Measurements from ENCODE around the gene XIRP2.

DNA sequence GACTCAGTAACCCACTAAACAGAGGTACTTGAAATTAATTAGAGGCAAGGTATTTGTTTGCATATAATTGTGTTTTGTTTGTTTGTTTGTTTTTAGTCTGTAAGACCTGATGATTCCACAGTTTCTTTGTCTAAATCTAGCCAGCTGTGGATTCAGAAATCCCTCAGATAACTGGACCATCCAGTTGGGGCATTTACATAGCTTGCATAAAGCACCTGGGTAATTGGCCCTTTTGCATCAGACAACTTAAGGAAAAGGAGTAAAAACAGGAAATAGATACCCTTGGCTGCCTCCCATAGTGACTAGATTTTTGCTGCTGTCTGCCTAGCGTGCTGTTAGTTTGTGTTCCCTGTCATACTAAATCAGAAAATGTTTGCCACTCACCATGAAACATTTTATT, 46.6 kb upstream of the XIRP2 start:
- TF ChIP-seq, protein P1, sequence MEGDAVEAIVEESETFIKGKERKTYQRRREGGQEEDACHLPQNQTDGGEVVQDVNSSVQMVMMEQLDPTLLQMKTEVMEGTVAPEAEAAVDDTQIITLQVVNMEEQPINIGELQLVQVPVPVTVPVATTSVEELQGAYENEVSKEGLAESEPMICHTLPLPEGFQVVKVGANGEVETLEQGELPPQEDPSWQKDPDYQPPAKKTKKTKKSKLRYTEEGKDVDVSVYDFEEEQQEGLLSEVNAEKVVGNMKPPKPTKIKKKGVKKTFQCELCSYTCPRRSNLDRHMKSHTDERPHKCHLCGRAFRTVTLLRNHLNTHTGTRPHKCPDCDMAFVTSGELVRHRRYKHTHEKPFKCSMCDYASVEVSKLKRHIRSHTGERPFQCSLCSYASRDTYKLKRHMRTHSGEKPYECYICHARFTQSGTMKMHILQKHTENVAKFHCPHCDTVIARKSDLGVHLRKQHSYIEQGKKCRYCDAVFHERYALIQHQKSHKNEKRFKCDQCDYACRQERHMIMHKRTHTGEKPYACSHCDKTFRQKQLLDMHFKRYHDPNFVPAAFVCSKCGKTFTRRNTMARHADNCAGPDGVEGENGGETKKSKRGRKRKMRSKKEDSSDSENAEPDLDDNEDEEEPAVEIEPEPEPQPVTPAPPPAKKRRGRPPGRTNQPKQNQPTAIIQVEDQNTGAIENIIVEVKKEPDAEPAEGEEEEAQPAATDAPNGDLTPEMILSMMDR (conservative IDR thresholded peaks at IDR 0.05 in 1 of 2, IDR thresholded peaks at IDR 0.05 in 1 of 2; ENCODE audit: extremely low read depth in 1 of 2, insufficient read depth in 1 of 2, low read depth in 1 of 2, low read length in 2 of 2) = no peak
- TF ChIP-seq EZH2 (IDR thresholded peaks at IDR 0.05; ENCODE audit: borderline replicate concordance, low read length) = no peak
